Karpas-422 (cell line): Measurements from ENCODE around the gene ZNF331. TPM values are rescaled to one million over a fixed set of nuclear protein-coding genes. Genes with fewer than 3 reads are reported as not detected.

ENCODE experiments used
- DNase-seq: peaks from one replicate; pipeline ENCODE4 v3.0.0-alpha.2; 2015
- H2AFZ ChIP-seq: fragments of 200-600 bp; sonication (generic); 2 replicates; pipeline ENCODE4 v1.6.1; 2014; ENCODE audit warnings: antibody characterized with exemption, low read length, mixed read lengths
- H3K27ac ChIP-seq: fragments of 200-600 bp; sonication (generic); 2 replicates; pipeline ENCODE4 v1.5.1; 2014; ENCODE audit warnings: mild to moderate bottlenecking, low read length, moderate library complexity
- H3K27me3 ChIP-seq: fragments of 200-600 bp; sonication (generic); 2 replicates; pipeline ENCODE4 v1.6.1; 2014; ENCODE audit warnings: low read length, mixed read lengths
- H3K36me3 ChIP-seq: fragments of 200-600 bp; sonication (generic); 2 replicates; pipeline ENCODE4 v1.6.1; 2014; ENCODE audit warnings: low read length, mixed read lengths; ENCODE audit not compliant: insufficient read depth
- H3K4me1 ChIP-seq: fragments of 200-600 bp; sonication (generic); 2 replicates; pipeline ENCODE4 v1.6.1; 2014; ENCODE audit warnings: mild to moderate bottlenecking, low read length, mixed read lengths
- H3K4me2 ChIP-seq: fragments of 200-600 bp; sonication (generic); 2 replicates; pipeline ENCODE4 v1.6.1; 2014; ENCODE audit warnings: low read length, low read depth, mild to moderate bottlenecking; ENCODE audit not compliant: poor library complexity, severe bottlenecking
- H3K4me3 ChIP-seq: fragments of 200-600 bp; sonication (generic); 2 replicates; pipeline ENCODE4 v1.5.1; 2014; ENCODE audit warnings: mild to moderate bottlenecking, antibody characterized with exemption, low read length, mixed read lengths
- H3K79me2 ChIP-seq: fragments of 200-600 bp; sonication (generic); 2 replicates; pipeline ENCODE4 v1.6.1; 2014; ENCODE audit warnings: mild to moderate bottlenecking, low read length, mixed read lengths
- H3K9ac ChIP-seq: fragments of 200-600 bp; sonication (generic); 2 replicates; pipeline ENCODE4 v1.6.0; 2014; ENCODE audit warnings: low read length
- H3K9me2 ChIP-seq: fragments of 200-600 bp; sonication (generic), shearing (Covaris generic); replicated peaks from 2 replicates; pipeline ENCODE4 v1.6.0; 2014; ENCODE audit warnings: mild to moderate bottlenecking, low read length, moderate library complexity; ENCODE audit not compliant: insufficient read depth
- H3K9me3 ChIP-seq: fragments of 300-700, 200-600 bp; sonication (generic); 2 replicates; pipeline ENCODE4 v1.6.1; 2014; ENCODE audit warnings: low read length, mixed read lengths
- H4K20me1 ChIP-seq: fragments of 200-600 bp; sonication (generic); 2 replicates; pipeline ENCODE4 v1.6.1; 2014; ENCODE audit warnings: mild to moderate bottlenecking, antibody characterized with exemption, low read length, low read depth; ENCODE audit not compliant: insufficient read depth
- total RNA-seq: library from RNA; depleted of rRNA; stranded (reverse); fragments of >200 nt; shearing (Covaris generic); gene quantifications from 2 replicates; pipeline ENCODE4 v1.2.3, GENCODE V29; 2014; ENCODE audit warnings: low replicate concordance

ZNF331 gene
- total RNA-seq, 1 experiment from 2014 or later: 21.7 TPM

DNA sequence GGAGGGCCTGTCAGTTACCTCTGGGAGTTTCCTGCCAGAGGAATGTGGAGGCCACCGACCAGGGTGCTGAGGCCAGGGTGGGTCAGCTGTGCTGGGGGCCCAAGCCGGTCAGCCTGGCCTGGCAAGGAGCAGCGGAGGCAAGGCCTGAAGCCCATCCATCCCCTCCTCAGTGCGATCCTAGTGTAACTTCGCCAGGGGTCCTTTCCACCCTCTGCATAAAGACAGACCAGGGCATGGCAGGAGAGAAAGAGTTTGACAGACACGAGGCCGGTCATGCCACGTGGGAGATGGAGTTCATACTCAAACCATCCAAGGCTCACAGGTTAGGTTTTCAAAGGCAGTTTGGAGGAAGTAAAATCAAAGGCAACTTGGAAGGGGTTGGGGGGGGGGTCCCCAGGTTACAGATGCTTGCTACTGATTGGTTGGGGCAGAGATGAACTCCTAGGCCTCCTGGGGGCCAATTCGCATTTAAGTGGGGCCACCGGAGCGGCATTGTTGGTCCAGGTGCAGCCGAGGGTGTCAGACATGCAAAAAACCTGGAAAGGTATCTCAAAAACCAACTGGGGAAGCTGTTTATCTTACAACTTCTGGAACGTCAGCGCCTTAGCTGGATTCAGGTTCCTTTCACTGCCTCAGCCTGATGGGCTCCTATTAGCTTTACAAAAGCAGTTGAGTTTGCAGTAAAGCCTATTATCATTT is 57.0 kb downstream of the ZNF331 start:
- Histone ChIP-seq H3K27me3 (no peaks in the 10 kb centered on the region), H3K9me2 (no peaks in the 10 kb centered on the region), H3K9me3 (no peaks in the 10 kb centered on the region), H3K4me1 (no peaks in the 10 kb centered on the region), H3K36me3 (no peaks in the 10 kb centered on the region), H3K4me2 (no peak overlapping the region), H4K20me1 (no peaks in the 10 kb centered on the region), H2AFZ (no peak overlapping the region), H3K79me2 (no peaks in the 10 kb centered on the region), H3K9ac (no peak overlapping the region), H3K27ac (no peak overlapping the region), H3K4me3 (no peak overlapping the region)
- DNase-seq: no peak

DNA sequence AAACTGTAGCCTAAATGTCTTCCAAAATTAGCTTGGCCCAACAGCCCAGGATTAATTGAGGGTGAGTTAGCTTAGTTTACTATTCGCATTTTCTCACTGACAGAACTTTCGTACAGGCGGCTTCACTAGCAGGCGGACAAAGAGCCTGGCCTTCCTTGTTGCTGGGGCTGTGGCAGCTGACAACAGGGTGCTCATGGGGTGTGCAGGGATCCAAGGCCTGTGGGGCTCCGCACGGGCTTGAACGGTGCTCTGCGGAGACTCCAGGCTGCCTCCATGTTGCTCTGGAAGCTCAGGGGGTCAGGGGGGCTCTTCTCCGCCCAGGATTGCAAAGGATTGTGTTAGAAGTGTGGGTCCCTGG is 57.5 kb downstream of the ZNF331 start:
- Histone ChIP-seq H3K4me2 (no peak overlapping the region), H3K27ac (no peak overlapping the region), H3K27me3 (no peaks in the 10 kb centered on the region), H3K9me3 (no peaks in the 10 kb centered on the region), H3K9me2 (no peaks in the 10 kb centered on the region), H3K79me2 (no peaks in the 10 kb centered on the region), H2AFZ (no peak overlapping the region), H3K4me3 (no peak overlapping the region), H3K4me1 (no peaks in the 10 kb centered on the region), H3K36me3 (no peaks in the 10 kb centered on the region), H4K20me1 (no peaks in the 10 kb centered on the region), H3K9ac (no peak overlapping the region)
- DNase-seq: no peak

DNA sequence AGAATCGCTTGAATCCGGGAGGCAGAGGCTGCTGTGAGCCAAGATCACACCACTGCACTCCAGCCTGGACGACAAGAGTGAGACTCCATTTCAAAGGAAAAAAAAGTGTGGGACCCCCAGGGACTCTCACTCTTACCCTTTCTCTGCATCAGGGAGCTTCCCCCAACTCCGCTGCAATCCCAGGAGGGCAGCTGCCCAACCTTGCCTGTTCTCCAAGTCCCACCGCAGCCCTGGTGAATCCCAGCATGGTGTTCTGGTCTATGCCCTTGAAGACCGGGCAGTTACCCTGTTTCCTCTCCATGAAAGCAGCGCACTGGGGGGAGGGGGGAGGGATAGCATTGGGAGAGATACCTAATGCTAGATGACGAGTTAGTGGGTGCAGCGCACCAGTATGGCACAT is 58.1 kb downstream of the ZNF331 start:
- Histone ChIP-seq H3K4me2 (no peak overlapping the region), H3K9ac (no peak overlapping the region), H3K27ac (no peak overlapping the region), H2AFZ (no peak overlapping the region), H3K27me3 (no peaks in the 10 kb centered on the region), H3K9me2 (no peaks in the 10 kb centered on the region), H3K9me3 (no peaks in the 10 kb centered on the region), H4K20me1 (no peaks in the 10 kb centered on the region), H3K4me3 (no peak overlapping the region), H3K36me3 (no peaks in the 10 kb centered on the region), H3K79me2 (no peaks in the 10 kb centered on the region), H3K4me1 (no peaks in the 10 kb centered on the region)
- no peak for DNase-seq

DNA sequence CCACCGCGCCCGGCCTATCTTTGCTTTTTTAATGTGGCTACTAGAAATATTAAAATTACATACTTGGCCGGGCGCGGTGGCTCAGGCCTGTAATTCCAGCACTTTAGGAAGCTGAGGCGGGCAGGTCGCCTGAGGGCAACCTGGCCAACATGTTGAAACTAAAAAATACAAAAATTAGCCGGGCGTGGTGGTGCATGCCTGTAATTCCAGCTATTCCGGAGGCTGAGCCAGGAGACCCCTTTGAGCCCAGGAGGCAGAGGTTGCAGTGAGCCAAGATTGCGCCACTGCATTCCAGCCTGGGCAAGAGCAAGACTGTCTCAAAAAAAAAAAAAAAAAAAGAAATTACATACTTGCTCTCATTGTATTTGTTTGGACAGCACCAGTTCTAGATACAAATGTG is 59.1 kb downstream of the ZNF331 start:
- no peaks in the 10 kb centered on the region for H3K27me3 ChIP-seq
- no peaks in the 10 kb centered on the region for H3K4me1 ChIP-seq
- H3K9me3 ChIP-seq: no peaks in the 10 kb centered on the region
- no peak overlapping the region for H3K4me3 ChIP-seq
- DNase-seq: no peak
- no peaks in the 10 kb centered on the region for H4K20me1 ChIP-seq
- H2AFZ ChIP-seq: no peak overlapping the region
- no peaks in the 10 kb centered on the region for H3K36me3 ChIP-seq
- H3K27ac ChIP-seq: no peak overlapping the region
- H3K4me2 ChIP-seq: no peak overlapping the region
- H3K9ac ChIP-seq: no peak overlapping the region
- no peaks in the 10 kb centered on the region for H3K9me2 ChIP-seq
- H3K79me2 ChIP-seq: no peaks in the 10 kb centered on the region

DNA sequence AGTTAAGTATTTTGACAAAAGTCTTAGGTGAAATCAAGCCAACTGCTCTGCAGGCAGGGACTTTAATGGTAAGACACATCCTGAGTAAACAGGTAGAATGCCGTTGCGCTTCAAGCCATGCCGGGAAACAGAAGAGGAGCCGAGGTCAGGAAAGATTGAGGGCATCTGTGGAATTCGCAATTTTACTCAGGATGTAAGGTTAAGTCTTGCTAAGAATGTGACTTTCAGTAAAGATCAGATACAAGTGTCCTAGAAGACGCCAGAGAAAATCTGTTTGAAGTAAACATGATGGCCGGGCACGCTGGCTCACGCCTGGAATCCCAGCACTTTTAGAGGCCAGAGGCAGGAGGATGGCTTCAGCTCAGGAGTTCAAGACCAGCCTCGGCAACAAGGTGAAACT is 60.4 kb downstream of the ZNF331 start:
- Histone ChIP-seq H2AFZ (no peak overlapping the region), H3K36me3 (no peaks in the 10 kb centered on the region), H3K79me2 (no peaks in the 10 kb centered on the region), H4K20me1 (no peaks in the 10 kb centered on the region), H3K4me2 (no peak overlapping the region), H3K27ac (no peak overlapping the region), H3K4me1 (no peaks in the 10 kb centered on the region), H3K9me3 (no peaks in the 10 kb centered on the region), H3K9me2 (no peaks in the 10 kb centered on the region), H3K27me3 (no peaks in the 10 kb centered on the region), H3K4me3 (no peak overlapping the region), H3K9ac (no peak overlapping the region)
- no peak for DNase-seq

DNA sequence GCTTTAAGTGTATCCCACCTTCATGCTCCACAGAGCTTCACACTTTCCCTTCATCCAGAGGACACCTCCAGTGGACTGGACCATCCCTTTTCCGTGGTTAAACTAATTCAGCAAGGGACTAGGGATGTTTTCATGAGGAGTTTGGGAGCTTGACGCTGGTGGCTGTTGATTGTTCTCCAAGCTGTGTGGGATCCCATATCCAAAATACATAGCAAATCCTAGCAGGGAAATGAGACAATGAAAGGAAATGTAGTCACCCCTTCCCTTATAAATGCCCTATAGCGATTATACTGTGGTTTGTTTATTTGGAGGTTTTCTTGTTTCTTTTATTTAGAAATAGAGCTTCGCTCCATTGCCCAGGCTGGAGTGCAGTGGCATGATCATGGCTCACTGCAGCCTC is 62.3 kb downstream of the ZNF331 start:
- Histone ChIP-seq H3K4me3 (no peak overlapping the region), H3K4me1 (no peaks in the 10 kb centered on the region), H3K9me2 (no peaks in the 10 kb centered on the region), H3K79me2 (no peaks in the 10 kb centered on the region), H4K20me1 (no peaks in the 10 kb centered on the region), H3K27me3 (no peaks in the 10 kb centered on the region), H3K4me2 (no peak overlapping the region), H3K9me3 (no peaks in the 10 kb centered on the region), H2AFZ (no peak overlapping the region), H3K27ac (no peak overlapping the region), H3K36me3 (no peaks in the 10 kb centered on the region), H3K9ac (no peak overlapping the region)
- no peak for DNase-seq

DNA sequence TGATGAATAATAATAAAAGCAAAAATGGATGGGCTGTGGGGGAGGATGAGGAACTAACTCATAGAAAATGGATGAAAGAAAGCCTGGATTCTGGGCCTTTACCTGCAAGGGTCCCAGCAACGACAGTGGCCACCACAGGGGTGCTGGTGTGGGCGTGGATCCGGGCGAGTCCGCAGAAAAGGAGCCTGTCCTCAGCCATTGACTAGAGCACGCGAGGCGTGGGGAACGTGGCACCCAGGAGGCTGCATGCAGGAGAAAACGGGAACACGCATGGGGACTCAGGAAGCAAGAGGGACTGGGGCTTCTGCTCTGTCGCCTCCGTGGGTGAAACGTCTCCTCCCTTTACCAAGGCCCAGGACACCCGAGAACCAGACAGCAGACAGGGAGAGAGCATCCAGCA is 68.1 kb downstream of the ZNF331 start:
- Histone ChIP-seq H3K79me2 (no peaks in the 10 kb centered on the region), H4K20me1 (no peaks in the 10 kb centered on the region), H2AFZ (no peak overlapping the region), H3K4me3 (no peak overlapping the region), H3K4me1 (no peaks in the 10 kb centered on the region), H3K9me3 (no peaks in the 10 kb centered on the region), H3K27ac (no peak overlapping the region), H3K9me2 (no peaks in the 10 kb centered on the region), H3K27me3 (no peaks in the 10 kb centered on the region), H3K4me2 (no peak overlapping the region), H3K36me3 (no peaks in the 10 kb centered on the region), H3K9ac (no peak overlapping the region)
- no peak for DNase-seq

DNA sequence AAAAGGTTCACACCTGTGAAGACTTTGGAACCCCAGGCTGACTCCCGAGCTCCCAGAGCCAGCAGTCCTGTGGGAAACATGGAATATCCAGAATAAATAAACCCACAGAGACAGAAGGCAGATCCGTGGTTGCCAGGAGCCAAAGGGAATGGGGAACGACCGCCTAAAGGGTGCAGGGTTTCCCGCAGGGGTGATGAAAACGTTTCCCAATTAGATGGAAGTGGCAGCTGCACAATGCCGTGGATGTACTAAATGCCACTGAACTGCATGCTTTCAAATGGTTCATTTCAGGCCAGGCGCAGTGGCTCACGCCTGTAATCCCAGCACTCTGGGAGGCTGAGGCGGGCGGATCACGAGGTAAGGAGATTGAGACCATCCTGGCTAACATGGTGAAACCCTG is 70.4 kb downstream of the ZNF331 start:
- Histone ChIP-seq H3K4me2 (no peak overlapping the region), H4K20me1 (no peaks in the 10 kb centered on the region), H3K4me3 (no peak overlapping the region), H3K79me2 (no peaks in the 10 kb centered on the region), H3K4me1 (no peaks in the 10 kb centered on the region), H3K27me3 (no peaks in the 10 kb centered on the region), H3K27ac (no peak overlapping the region), H2AFZ (no peak overlapping the region), H3K36me3 (no peaks in the 10 kb centered on the region), H3K9ac (no peak overlapping the region), H3K9me2 (no peaks in the 10 kb centered on the region), H3K9me3 (no peaks in the 10 kb centered on the region)
- DNase-seq: no peak
